Body of pancreas (tissue), 4 donors: ENCODE results near the gene FBN1. TPM values are rescaled to one million over a fixed set of nuclear protein-coding genes. Genes with fewer than 3 reads are reported as not detected.
A peak's percentile ranks its signal among the peaks of the same experiment; 100 is the strongest.

Source experiments
- ATAC-seq: fragments of 150-250 bp; one replicate; pipeline ENCODE4 v1.9.1; 2016
- DNase-seq, 4 donors: peaks; one replicate each; pipeline ENCODE4 v3.0.0-alpha.2; 2019
- H3K27ac ChIP-seq, 4 donors: fragments of 200-600 bp; sonication (generic); 1 replicate in 3 of 4; 2 replicates in 1 of 4; pipeline versions ENCODE4 v1.5.1 to v1.6.1; 2016 to 2019; ENCODE audit warnings: mild to moderate bottlenecking in 1 of 4, mixed read lengths in 1 of 4, moderate library complexity in 1 of 4
- H3K27me3 ChIP-seq, 2 donors: fragments of 200-600 bp; sonication (generic); one replicate each; pipeline ENCODE4 v1.6.0; 2016; ENCODE audit warnings: mild to moderate bottlenecking in 1 of 2
- H3K36me3 ChIP-seq, 2 donors: fragments of 200-600 bp; sonication (generic); replicated peaks in 1 of 2; 2 replicates each; pipeline ENCODE4 v1.5.1; 2016; ENCODE audit warnings: low read depth in 2 of 2; ENCODE audit not compliant: insufficient read depth in 1 of 2
- H3K4me1 ChIP-seq: fragments of 200-600 bp; sonication (generic); one replicate; pipeline ENCODE4 v1.6.0; 2016
- H3K4me3 ChIP-seq, 2 donors: fragments of 200-600 bp; sonication (generic); 1 replicate in 1 of 2; 2 replicates in 1 of 2; pipeline ENCODE4 v1.5.1; 2016 to 2019
- H3K9me3 ChIP-seq, 3 donors: fragments of 200-600 bp; sonication (generic); 1 replicate in 2 of 3; 2 replicates in 1 of 3; pipeline ENCODE4 v1.5.1; 2016
- POLR2A ChIP-seq, 3 donors: fragments of 450-650 bp; IDR thresholded peaks; one replicate each; pipeline ENCODE4 v1.6.1; 2016; ENCODE audit warnings: antibody characterized with exemption in 3 of 3, mild to moderate bottlenecking in 2 of 3
- WGBS, 2 donors: methylation state at CpG; one replicate each; pipeline ENCODE4 v1.1.5; 2017; 5-methylcytosine and 5-hydroxymethylcytosine counted together
- intact Hi-C: fragments of 100-400 bp; cut with DNase I; formaldehyde crosslinking; loops from one replicate; pipeline ENCODE4 v1.15.1; 2023
- total RNA-seq, 2 donors: library from RNA; depleted of rRNA; stranded (reverse); fragments of >200 nt; gene quantifications; one replicate each; pipeline ENCODE4 v1.1.0, GENCODE V29; 2016
- TF ChIP-seq, protein P1 (sequence below), 7 experiments: fragments of 450-650 bp in 4 of 7; fragments of 200-600 bp in 3 of 7; sonication (generic) in 3 of 7; IDR thresholded peaks; one replicate each; pipeline ENCODE4 v1.5.1; 2016 to 2019; ENCODE audit warnings: antibody characterized with exemption in 7 of 7

The FBN1 gene
- total RNA-seq, 2 donors from 2014 or later: 12.7 to 51.1 TPM

- H3K27ac ChIP-seq: no peak overlapping the region
- intact Hi-C loops: no loop called here
- ATAC-seq: no peak
- no peak overlapping the region for H3K4me3 ChIP-seq
- H3K27me3 ChIP-seq: no peaks in the 10 kb centered on the region
- DNase-seq: peak in 3 of 4 donors; percentile 15 to 32 (median 24)
- TF ChIP-seq, protein P1, sequence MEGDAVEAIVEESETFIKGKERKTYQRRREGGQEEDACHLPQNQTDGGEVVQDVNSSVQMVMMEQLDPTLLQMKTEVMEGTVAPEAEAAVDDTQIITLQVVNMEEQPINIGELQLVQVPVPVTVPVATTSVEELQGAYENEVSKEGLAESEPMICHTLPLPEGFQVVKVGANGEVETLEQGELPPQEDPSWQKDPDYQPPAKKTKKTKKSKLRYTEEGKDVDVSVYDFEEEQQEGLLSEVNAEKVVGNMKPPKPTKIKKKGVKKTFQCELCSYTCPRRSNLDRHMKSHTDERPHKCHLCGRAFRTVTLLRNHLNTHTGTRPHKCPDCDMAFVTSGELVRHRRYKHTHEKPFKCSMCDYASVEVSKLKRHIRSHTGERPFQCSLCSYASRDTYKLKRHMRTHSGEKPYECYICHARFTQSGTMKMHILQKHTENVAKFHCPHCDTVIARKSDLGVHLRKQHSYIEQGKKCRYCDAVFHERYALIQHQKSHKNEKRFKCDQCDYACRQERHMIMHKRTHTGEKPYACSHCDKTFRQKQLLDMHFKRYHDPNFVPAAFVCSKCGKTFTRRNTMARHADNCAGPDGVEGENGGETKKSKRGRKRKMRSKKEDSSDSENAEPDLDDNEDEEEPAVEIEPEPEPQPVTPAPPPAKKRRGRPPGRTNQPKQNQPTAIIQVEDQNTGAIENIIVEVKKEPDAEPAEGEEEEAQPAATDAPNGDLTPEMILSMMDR (IDR thresholded peaks at IDR 0.05): no peak
- TF ChIP-seq POLR2A (IDR thresholded peaks at IDR 0.05): no peak
- WGBS, 2 donors: 70 to 80% methylated on average over 4 to 5 of the region's 5 CpGs
- no peaks in the 10 kb centered on the region for H3K9me3 ChIP-seq
- H3K36me3 ChIP-seq: no peaks in the 10 kb centered on the region
- no peaks in the 10 kb centered on the region for H3K4me1 ChIP-seq
Measured at GRCh38 chr15:48395521-48396011, 249.9 kb downstream of the FBN1 start.

GRCh38 chr15:48394970-48395369, 250.5 kb downstream of the FBN1 start:
- H3K36me3 ChIP-seq: no peaks in the 10 kb centered on the region
- no peak overlapping the region for H3K4me3 ChIP-seq
- no peaks in the 10 kb centered on the region for H3K9me3 ChIP-seq
- no peaks in the 10 kb centered on the region for H3K27me3 ChIP-seq
- TF ChIP-seq POLR2A (IDR thresholded peaks at IDR 0.05): no peak
- TF ChIP-seq, protein P1 (IDR thresholded peaks at IDR 0.05): no peak
- H3K27ac ChIP-seq: no peak overlapping the region
- no peaks in the 10 kb centered on the region for H3K4me1 ChIP-seq
- ATAC-seq: no peak
- 88 to 89% methylated on average over 4 of the region's 4 CpGs for WGBS, 2 donors
- no peak for DNase-seq
- intact Hi-C loops: no loop called here

GRCh38 chr15:48393645-48394506, 251.6 kb downstream of the FBN1 start:
- DNase-seq (no peak), ATAC-seq (no peak)
- TF ChIP-seq POLR2A (IDR thresholded peaks at IDR 0.05): no peak
- TF ChIP-seq, protein P1 (IDR thresholded peaks at IDR 0.05): no peak
- H3K27ac ChIP-seq: no peak overlapping the region
- H3K36me3 ChIP-seq: no peaks in the 10 kb centered on the region
- H3K27me3 ChIP-seq: no peaks in the 10 kb centered on the region
- no peaks in the 10 kb centered on the region for H3K4me1 ChIP-seq
- H3K9me3 ChIP-seq: no peaks in the 10 kb centered on the region
- no peak overlapping the region for H3K4me3 ChIP-seq
- intact Hi-C loops: no loop called here
- 52 to 65% methylated on average over 15 of the region's 15 CpGs for WGBS, 2 donors

GRCh38 chr15:48392356-48392755, 253.2 kb downstream of the FBN1 start:
- ATAC-seq: peak; percentile 30
- intact Hi-C loops: no loop called here
- H3K4me3 ChIP-seq: no peak overlapping the region
- H3K27me3 ChIP-seq: no peaks in the 10 kb centered on the region
- DNase-seq: peak; percentile 14 to 61 (median 36)
- H3K36me3 ChIP-seq: no peaks in the 10 kb centered on the region
- H3K4me1 ChIP-seq: no peaks in the 10 kb centered on the region
- no peaks in the 10 kb centered on the region for H3K9me3 ChIP-seq
- WGBS, 2 donors: 52 to 60% methylated on average over 4 of the region's 4 CpGs
- no peak overlapping the region for H3K27ac ChIP-seq
- no peak for TF ChIP-seq POLR2A (IDR thresholded peaks at IDR 0.05)
- TF ChIP-seq, protein P1 (IDR thresholded peaks at IDR 0.05): no peak
